ENCODE data around the gene PTPRN2.
"Not testable (repeated sequence)": the region's sequence is repeated elsewhere in the genome, so short reads cannot be mapped to it uniquely, and the experiment has no call there.

The PTPRN2 gene

GRCh38 chr7:158432369-158433341, 155.0 kb downstream of the PTPRN2 start:
- DNase-seq = no peak

- DNase-seq = no peak
Observed at GRCh38 chr7:158431941-158432347, 155.7 kb downstream of the PTPRN2 start.

GRCh38 chr7:158431055-158431940, 156.3 kb downstream of the PTPRN2 start:
- no peak for DNase-seq

DNA sequence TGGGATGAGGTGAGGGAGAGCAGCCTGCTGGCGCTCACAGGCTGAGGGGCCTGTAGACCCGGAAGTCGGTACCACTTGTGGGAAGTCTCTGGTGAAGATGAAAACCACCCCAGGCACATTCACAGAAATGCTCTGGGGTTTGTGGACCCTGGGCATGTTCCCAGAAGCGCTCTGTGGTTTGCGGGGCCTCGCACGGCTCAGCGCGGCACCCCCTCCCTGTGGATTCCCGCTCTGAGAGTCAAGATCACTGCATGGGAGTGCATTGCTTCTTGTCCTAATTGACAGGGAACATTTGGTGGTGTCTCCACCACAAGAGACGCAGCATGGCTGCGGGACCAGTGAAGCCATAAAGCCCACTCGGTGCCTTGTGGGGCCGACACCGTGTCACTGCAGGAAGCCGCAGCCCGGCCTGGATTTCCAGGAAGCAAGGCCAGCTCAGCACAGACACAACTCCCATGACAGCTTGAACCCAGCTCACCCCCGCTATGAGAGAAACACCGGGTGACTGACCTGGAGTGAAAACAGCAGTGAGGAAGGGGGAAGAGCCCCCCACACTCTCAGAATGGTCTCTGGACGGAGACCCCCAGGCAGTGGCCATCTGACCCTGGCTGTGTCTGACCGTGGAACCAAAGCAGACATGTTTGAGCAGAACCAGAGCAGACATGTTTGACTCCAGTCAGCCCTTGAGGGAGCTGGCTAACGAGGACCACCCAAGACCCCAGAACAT, 157.2 kb downstream of the PTPRN2 start:
- no peak for DNase-seq

DNA sequence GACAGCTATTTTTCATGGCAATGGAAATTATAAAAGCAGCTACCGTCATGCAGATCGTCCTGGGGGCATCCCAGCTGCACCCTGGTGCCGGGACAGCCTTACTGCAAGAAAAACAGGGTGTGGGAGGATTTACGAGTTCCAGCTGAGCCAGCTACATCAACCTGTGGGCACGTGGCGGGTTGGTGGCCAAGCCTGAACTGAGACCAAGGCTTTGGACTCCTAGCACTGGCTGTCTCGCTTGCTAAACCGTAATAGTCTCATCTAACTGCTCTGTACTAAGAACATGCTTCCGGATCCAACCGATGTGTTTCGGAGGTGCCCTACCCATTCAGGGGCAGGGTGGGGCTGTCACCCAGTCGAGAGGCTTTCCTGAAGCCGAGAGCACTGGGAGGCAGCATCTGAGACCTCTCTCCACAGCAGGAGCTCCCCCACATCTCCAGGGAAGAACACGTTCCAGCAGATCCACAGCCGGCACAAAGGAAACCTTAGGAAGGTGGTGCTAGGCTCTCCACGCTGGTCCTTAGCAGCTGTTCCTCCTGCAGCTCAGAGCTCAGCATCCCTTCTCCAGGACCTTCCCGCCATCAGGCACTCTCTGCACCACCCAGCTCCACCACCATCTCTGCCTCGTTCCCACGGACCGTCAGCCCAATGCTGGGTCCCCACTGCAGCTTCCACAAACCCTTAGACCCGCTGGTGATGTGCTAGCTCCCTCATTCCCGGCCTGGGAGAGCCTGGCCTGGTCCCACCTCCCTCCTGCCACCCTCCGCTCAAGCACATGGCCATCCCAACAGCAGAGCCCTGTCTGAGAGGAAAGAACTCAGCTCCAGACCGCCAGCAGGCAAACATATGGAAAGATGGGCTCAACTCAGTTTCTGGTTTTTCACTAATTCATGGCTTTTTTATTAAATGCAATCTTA, 158.5 kb downstream of the PTPRN2 start:
- no peak for DNase-seq

DNA sequence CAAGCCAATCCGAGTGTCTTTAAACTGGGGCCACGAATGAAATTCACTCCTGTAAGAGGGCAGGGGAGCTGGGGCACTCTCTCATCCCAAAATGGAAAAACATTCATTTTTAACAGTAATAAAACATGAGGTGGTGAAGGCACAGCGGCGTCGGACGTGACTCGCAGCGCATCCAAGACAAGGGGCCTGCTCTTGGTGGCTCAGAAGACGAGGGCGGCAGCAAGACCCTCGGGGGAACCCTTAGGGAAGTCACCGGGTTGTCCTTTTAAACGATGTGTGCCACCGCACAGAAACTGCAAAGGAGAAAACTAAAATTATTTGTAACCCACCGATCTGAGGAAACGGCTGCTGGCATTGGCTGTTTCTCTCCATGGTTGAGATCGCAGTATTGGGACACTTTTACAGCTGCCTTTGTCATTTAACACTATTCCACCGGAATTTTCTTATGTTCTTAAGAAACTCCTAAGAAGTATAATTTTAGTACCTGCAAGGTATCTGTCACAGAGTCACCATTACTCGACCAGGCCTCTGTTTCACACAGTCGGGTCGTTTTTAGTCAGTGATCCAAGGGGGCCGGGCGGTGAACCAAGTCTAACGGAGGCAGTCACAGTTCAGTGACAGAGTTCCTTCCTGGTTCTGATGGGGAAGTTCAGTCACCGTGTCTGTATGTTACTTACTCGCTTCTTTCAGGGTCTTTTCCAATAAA, 159.3 kb downstream of the PTPRN2 start:
- DNase-seq = no peak

- not testable (repeated sequence) for DNase-seq
Observed at GRCh38 chr7:158425676-158426075, 161.9 kb downstream of the PTPRN2 start.

- no peak for DNase-seq
Observed at GRCh38 chr7:158424531-158424930, 163.1 kb downstream of the PTPRN2 start.

GRCh38 chr7:158424011-158424410, 163.6 kb downstream of the PTPRN2 start:
- no peak for DNase-seq

DNA sequence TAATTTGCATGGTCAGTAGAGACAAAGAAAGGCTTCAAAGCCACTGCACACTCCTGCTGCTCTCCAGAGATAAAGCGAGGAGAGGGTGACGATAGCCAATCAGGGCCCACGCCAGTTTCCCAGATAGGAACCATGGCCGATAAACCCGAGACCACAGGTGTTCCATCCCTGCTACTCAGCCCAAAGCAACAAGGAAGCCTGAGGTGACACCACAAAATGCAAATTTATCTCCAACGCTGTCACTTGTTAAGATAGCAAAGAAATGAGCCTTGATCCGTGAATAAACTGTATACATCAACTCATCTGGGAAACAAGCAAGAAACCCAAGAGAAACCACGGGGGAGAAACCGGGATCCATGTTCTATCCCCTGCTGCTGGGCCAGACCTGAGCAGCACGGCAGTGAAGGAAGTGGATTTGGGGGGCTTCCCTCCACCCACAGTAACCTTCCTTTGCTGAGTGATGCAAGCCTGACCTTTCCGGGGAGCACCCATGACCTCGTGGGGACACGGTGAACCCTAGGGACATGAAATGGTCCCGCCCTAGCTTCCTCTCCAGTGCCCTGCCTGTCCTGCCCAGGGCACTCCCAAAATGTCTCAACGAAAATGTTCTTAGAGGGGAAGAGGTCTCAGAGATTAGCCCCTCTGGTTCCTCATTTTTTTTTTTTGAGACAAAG, 164.6 kb downstream of the PTPRN2 start:
- no peak for DNase-seq

DNA sequence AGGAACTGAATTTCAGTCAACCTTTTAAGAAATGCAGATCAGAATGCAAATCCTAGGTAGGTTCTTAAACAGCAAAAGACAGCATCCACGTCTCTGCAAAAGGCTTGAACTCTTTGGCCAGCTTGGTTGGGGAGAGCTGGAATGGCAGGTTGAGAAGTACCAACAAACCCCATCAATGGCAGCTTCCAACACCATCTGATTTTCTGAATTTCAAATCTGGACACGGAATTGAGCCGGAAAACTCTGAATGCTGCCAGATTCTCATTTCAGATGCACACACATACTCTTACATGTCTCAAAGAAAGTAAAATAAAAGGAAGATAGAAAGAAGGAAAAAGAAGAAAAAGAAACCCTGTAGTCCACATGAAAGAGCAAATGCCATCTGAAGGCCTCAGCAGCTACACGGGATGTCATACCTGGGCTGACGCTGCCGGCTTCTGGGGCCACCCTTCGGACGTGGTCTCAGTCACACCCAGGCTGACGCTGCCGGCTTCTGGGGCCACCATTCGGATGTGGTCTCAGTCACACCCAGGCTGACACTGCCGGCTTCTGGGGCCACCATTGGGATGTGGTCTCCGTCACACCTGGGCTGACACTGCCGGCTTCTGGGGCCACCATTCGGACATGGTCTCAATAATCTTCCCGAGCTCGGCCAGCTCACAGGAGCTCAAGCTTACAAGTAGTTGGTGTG, 165.3 kb downstream of the PTPRN2 start:
- DNase-seq = no peak

GRCh38 chr7:158421361-158421760, 166.3 kb downstream of the PTPRN2 start:
- DNase-seq = no peak

DNA sequence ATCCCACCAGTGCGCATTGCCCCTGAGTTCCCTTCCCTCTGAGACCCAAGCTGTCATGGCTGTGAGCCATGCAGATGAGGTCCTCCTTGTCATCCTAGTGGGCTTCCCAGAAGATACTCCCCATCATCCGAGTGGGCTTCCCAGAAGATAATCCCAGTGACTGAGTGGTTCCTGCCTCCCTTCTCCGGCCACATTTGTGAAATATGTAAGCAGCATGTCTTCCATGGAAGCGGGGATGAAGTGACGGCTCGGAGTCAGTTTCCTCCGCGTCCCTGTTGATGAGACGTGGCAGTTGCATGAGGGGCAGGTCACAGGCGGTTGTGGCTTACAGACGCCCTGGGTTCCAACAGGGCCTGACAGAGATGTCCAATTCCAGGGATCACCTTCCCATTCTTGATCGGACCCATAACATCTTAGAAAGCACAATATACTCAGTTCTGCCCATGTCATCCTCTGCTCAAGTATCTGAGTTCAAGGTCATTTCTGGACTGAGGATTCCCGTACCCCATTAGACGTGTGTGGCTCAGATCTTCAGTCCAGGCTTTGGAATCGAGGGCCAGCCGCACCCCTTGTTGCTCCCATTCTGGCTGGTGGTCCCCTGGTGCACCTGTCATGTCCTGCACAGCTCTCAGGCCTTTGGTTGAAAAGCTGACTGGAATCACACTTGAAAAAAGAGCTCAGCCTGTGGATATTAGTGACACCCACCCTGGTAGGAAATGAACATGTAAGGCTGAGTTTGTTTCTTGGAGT, 166.9 kb downstream of the PTPRN2 start:
- DNase-seq = no peak

DNA sequence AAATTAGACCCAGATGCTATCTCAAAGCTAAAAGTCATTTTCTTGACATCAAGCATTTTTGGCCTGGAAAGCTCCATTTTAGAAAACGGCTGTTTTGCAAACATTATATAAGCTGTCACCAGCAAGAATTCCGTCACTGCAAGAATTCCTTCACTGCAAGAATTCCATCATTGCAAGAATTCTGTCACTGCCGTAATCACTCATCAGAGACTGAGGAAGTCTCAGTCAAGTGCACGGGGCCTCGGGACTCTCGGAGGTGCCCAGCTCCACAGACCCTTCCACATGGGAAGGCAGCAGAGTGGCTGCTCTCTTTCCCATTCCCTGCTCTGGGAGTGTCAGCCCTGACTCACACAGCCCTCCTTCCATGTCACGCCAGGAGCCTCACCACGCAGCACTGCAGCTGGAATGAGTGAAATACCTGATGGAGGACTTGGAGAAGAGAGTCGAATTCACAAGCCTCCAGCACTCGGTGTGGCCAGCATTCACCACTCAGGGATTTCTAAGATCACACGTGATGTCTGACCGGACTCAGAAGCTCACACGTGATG, 168.3 kb downstream of the PTPRN2 start:
- DNase-seq = no peak

- not testable (repeated sequence) for DNase-seq
Observed at GRCh38 chr7:158418395-158418794, 169.2 kb downstream of the PTPRN2 start.

DNA sequence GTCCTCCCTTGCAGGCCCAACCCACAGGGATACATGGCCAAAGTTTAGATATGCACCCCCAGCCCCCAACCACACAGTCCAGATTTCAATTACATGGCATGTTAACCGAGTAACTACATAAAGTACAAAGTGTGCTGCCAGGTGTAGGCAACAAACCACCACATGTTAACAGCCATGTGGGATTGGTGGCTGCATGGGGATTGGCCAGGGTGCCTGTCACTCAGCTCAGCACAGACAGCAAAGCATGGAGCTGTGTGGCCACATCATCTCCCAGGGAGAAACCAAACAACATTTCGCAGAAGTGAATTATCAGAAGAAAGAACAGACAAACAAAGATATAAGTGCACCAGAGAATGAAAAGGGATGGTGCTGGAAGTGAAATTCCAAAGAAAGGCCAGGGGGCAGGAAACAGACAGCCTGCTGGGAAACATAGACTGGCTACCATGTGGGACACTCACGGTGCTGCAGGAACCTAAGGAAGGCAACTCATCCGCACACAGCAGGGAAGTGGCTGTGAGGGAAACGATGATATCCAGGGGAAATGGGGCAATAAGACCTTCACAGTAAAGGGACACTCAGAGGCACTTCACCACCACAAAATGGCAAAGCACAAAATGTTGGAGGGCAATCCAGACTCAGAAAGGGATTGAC, 171.2 kb downstream of the PTPRN2 start:
- no peak for DNase-seq

DNA sequence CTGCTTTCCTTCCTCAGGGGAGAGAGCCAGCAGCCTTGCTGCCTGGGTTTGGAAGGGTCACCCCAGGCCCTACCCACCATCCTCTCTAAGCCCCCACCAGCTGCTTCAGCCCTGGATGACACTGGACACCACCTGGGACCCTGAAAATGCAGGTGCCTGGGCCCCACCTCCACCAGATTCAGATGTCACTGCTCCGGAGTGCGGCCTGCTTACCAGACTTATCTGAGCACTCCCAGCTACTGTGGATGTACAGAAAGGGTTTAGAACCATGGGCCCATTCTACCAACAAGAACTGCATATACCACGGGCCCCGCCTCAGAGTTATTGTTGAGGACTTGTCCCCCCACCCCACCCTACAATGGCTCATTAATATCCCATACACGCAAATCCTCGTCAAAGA, 172.3 kb downstream of the PTPRN2 start:
- no peak for DNase-seq

DNA sequence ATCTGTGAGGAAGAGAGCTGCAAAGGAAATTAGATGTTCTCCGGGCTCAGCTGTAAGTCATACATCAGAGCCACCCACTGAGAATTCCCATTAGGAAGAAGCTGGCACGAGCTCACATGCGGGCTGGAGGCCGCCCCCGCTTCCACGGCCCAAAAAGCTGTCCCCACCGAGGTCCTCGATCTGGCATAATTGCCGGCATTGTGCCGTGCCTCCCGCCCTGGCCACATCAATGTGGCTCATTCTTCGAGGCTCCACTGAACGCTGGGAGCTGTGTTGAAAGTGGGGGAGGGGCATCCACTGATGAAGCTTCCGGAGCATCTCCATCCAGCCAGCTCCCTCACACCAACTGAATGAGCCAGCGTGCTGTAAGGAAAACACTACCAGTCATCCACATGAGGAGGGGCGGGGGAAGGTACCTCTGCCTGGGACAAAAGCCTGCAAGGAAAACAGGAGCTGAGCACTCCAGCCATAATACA, 173.1 kb downstream of the PTPRN2 start:
- DNase-seq = no peak
